ENCODE measurements around the gene SPRR4.

Gene SPRR4

GRCh38 chr1:152951711-152952110 lies 18.7 kb upstream of the SPRR4 start:
- Histone ChIP-seq H3K27me3 (ENCODE audit: low read depth, low read length) (no peaks in the 10 kb centered on the region), H3K4me1 (ENCODE audit: control insufficient read depth in 1 of 2, insufficient read depth in 2 of 2, low read length in 2 of 2) (no peaks in the 10 kb centered on the region), H3K36me3 (ENCODE audit: control insufficient read depth in 1 of 2, insufficient read depth in 2 of 2, low read length in 2 of 2) (no peaks in the 10 kb centered on the region), H3K4me3 (ENCODE audit: low read depth in 1 of 2, low read length in 2 of 2) (no peak overlapping the region), H3K9me3 (ENCODE audit: control insufficient read depth in 1 of 2, low read length in 2 of 2) (no peaks in the 10 kb centered on the region), H3K27ac (ENCODE audit: low read length) (no peak overlapping the region)

- no peaks in the 10 kb centered on the region for H3K27me3 ChIP-seq (ENCODE audit: low read depth, low read length)
- no peaks in the 10 kb centered on the region for H3K9me3 ChIP-seq (ENCODE audit: control insufficient read depth in 1 of 2, low read length in 2 of 2)
- H3K27ac ChIP-seq (ENCODE audit: low read length): no peak overlapping the region
- H3K4me1 ChIP-seq (ENCODE audit: control insufficient read depth in 1 of 2, insufficient read depth in 2 of 2, low read length in 2 of 2): no peaks in the 10 kb centered on the region
- H3K4me3 ChIP-seq (ENCODE audit: low read depth in 1 of 2, low read length in 2 of 2): no peak overlapping the region
- no peaks in the 10 kb centered on the region for H3K36me3 ChIP-seq (ENCODE audit: control insufficient read depth in 1 of 2, insufficient read depth in 2 of 2, low read length in 2 of 2)
These were observed 16.7 kb upstream of the SPRR4 start for GRCh38 chr1:152953761-152954160.

GRCh38 chr1:152954436-152954835 lies 16.0 kb upstream of the SPRR4 start:
- no peaks in the 10 kb centered on the region for H3K4me1 ChIP-seq (ENCODE audit: control insufficient read depth in 1 of 2, insufficient read depth in 2 of 2, low read length in 2 of 2)
- H3K4me3 ChIP-seq (ENCODE audit: low read depth in 1 of 2, low read length in 2 of 2): no peak overlapping the region
- H3K27ac ChIP-seq (ENCODE audit: low read length): no peak overlapping the region
- no peaks in the 10 kb centered on the region for H3K9me3 ChIP-seq (ENCODE audit: control insufficient read depth in 1 of 2, low read length in 2 of 2)
- no peaks in the 10 kb centered on the region for H3K36me3 ChIP-seq (ENCODE audit: control insufficient read depth in 1 of 2, insufficient read depth in 2 of 2, low read length in 2 of 2)
- H3K27me3 ChIP-seq (ENCODE audit: low read depth, low read length): no peaks in the 10 kb centered on the region

- Histone ChIP-seq H3K9me3 (ENCODE audit: control insufficient read depth in 1 of 2, low read length in 2 of 2) (no peaks in the 10 kb centered on the region), H3K4me3 (ENCODE audit: low read depth in 1 of 2, low read length in 2 of 2) (no peak overlapping the region), H3K27me3 (ENCODE audit: low read depth, low read length) (no peaks in the 10 kb centered on the region), H3K4me1 (ENCODE audit: control insufficient read depth in 1 of 2, insufficient read depth in 2 of 2, low read length in 2 of 2) (no peaks in the 10 kb centered on the region), H3K27ac (ENCODE audit: low read length) (no peak overlapping the region), H3K36me3 (ENCODE audit: control insufficient read depth in 1 of 2, insufficient read depth in 2 of 2, low read length in 2 of 2) (no peaks in the 10 kb centered on the region)
These were observed 12.9 kb upstream of the SPRR4 start for GRCh38 chr1:152957561-152957960.

GRCh38 chr1:152959273-152959672 lies 11.2 kb upstream of the SPRR4 start:
- Histone ChIP-seq H3K27ac (ENCODE audit: low read length) (no peak overlapping the region), H3K36me3 (ENCODE audit: control insufficient read depth in 1 of 2, insufficient read depth in 2 of 2, low read length in 2 of 2) (no peaks in the 10 kb centered on the region), H3K9me3 (ENCODE audit: control insufficient read depth in 1 of 2, low read length in 2 of 2) (no peaks in the 10 kb centered on the region), H3K4me1 (ENCODE audit: control insufficient read depth in 1 of 2, insufficient read depth in 2 of 2, low read length in 2 of 2) (no peaks in the 10 kb centered on the region), H3K27me3 (ENCODE audit: low read depth, low read length) (no peaks in the 10 kb centered on the region), H3K4me3 (ENCODE audit: low read depth in 1 of 2, low read length in 2 of 2) (no peak overlapping the region)

GRCh38 chr1:152959801-152960451 lies 10.5 kb upstream of the SPRR4 start:
- Histone ChIP-seq H3K36me3 (ENCODE audit: control insufficient read depth in 1 of 2, insufficient read depth in 2 of 2, low read length in 2 of 2) (no peaks in the 10 kb centered on the region), H3K27me3 (ENCODE audit: low read depth, low read length) (no peaks in the 10 kb centered on the region), H3K4me3 (ENCODE audit: low read depth in 1 of 2, low read length in 2 of 2) (no peak overlapping the region), H3K4me1 (ENCODE audit: control insufficient read depth in 1 of 2, insufficient read depth in 2 of 2, low read length in 2 of 2) (no peaks in the 10 kb centered on the region), H3K9me3 (ENCODE audit: control insufficient read depth in 1 of 2, low read length in 2 of 2) (no peaks in the 10 kb centered on the region), H3K27ac (ENCODE audit: low read length) (no peak overlapping the region)

GRCh38 chr1:152960452-152961044 lies 9.9 kb upstream of the SPRR4 start:
- Histone ChIP-seq H3K4me1 (ENCODE audit: control insufficient read depth in 1 of 2, insufficient read depth in 2 of 2, low read length in 2 of 2) (no peaks in the 10 kb centered on the region), H3K27me3 (ENCODE audit: low read depth, low read length) (no peaks in the 10 kb centered on the region), H3K36me3 (ENCODE audit: control insufficient read depth in 1 of 2, insufficient read depth in 2 of 2, low read length in 2 of 2) (no peaks in the 10 kb centered on the region), H3K4me3 (ENCODE audit: low read depth in 1 of 2, low read length in 2 of 2) (no peak overlapping the region), H3K27ac (ENCODE audit: low read length) (no peak overlapping the region), H3K9me3 (ENCODE audit: control insufficient read depth in 1 of 2, low read length in 2 of 2) (no peaks in the 10 kb centered on the region)

GRCh38 chr1:152961226-152961891 lies 9.1 kb upstream of the SPRR4 start:
- H3K4me3 ChIP-seq (ENCODE audit: low read depth in 1 of 2, low read length in 2 of 2): no peak overlapping the region
- H3K9me3 ChIP-seq (ENCODE audit: control insufficient read depth in 1 of 2, low read length in 2 of 2): no peaks in the 10 kb centered on the region
- H3K27me3 ChIP-seq (ENCODE audit: low read depth, low read length): no peaks in the 10 kb centered on the region
- H3K36me3 ChIP-seq (ENCODE audit: control insufficient read depth in 1 of 2, insufficient read depth in 2 of 2, low read length in 2 of 2): no peaks in the 10 kb centered on the region
- no peak overlapping the region for H3K27ac ChIP-seq (ENCODE audit: low read length)
- no peaks in the 10 kb centered on the region for H3K4me1 ChIP-seq (ENCODE audit: control insufficient read depth in 1 of 2, insufficient read depth in 2 of 2, low read length in 2 of 2)

- Histone ChIP-seq H3K9me3 (ENCODE audit: control insufficient read depth in 1 of 2, low read length in 2 of 2) (no peaks in the 10 kb centered on the region), H3K27ac (ENCODE audit: low read length) (no peak overlapping the region)
These were observed 7.5 kb upstream of the SPRR4 start for GRCh38 chr1:152962876-152963415.

GRCh38 chr1:152964536-152964935 lies 5.9 kb upstream of the SPRR4 start:
- Histone ChIP-seq H3K27me3 (ENCODE audit: low read depth, low read length) (no peaks in the 10 kb centered on the region), H3K27ac (ENCODE audit: low read length) (no peak overlapping the region), H3K4me1 (ENCODE audit: control insufficient read depth in 1 of 2, insufficient read depth in 2 of 2, low read length in 2 of 2) (no peaks in the 10 kb centered on the region), H3K9me3 (ENCODE audit: control insufficient read depth in 1 of 2, low read length in 2 of 2) (no peaks in the 10 kb centered on the region), H3K36me3 (ENCODE audit: control insufficient read depth in 1 of 2, insufficient read depth in 2 of 2, low read length in 2 of 2) (no peaks in the 10 kb centered on the region), H3K4me3 (ENCODE audit: low read depth in 1 of 2, low read length in 2 of 2) (no peak overlapping the region)

More at GRCh38 chr1:152962876-152963415, 7.5 kb upstream of the SPRR4 start:
- Histone ChIP-seq H3K36me3 (ENCODE audit: control insufficient read depth in 1 of 2, insufficient read depth in 2 of 2, low read length in 2 of 2) (no peaks in the 10 kb centered on the region), H3K27me3 (ENCODE audit: low read depth, low read length) (no peaks in the 10 kb centered on the region), H3K4me3 (ENCODE audit: low read depth in 1 of 2, low read length in 2 of 2) (no peak overlapping the region), H3K4me1 (ENCODE audit: control insufficient read depth in 1 of 2, insufficient read depth in 2 of 2, low read length in 2 of 2) (no peaks in the 10 kb centered on the region)

- Histone ChIP-seq H3K36me3 (ENCODE audit: control insufficient read depth in 1 of 2, insufficient read depth in 2 of 2, low read length in 2 of 2) (no peaks in the 10 kb centered on the region), H3K27ac (ENCODE audit: low read length) (no peak overlapping the region), H3K4me3 (ENCODE audit: low read depth in 1 of 2, low read length in 2 of 2) (no peak overlapping the region), H3K4me1 (ENCODE audit: control insufficient read depth in 1 of 2, insufficient read depth in 2 of 2, low read length in 2 of 2) (no peaks in the 10 kb centered on the region), H3K27me3 (ENCODE audit: low read depth, low read length) (no peaks in the 10 kb centered on the region), H3K9me3 (ENCODE audit: control insufficient read depth in 1 of 2, low read length in 2 of 2) (no peaks in the 10 kb centered on the region)
These were observed 4.6 kb upstream of the SPRR4 start for GRCh38 chr1:152965853-152966252.

Measured in muscle layer of duodenum (tissue), 2 donors.